ENCODE results near the gene MRGPRG.
"Not testable (repeated sequence)": the region's sequence is repeated elsewhere in the genome, so short reads cannot be mapped to it uniquely, and the experiment has no call there.

- TF ChIP-seq ARID4B (CRISPR knock-in tag; IDR thresholded peaks at IDR 0.05; ENCODE audit: borderline replicate concordance); CREB1 (CRISPR knock-in tag; IDR thresholded peaks at IDR 0.05); NR2C2 (CRISPR knock-in tag; IDR thresholded peaks at IDR 0.05); NR3C1 (CRISPR knock-in tag; conservative IDR thresholded peaks at IDR 0.05; ENCODE audit: low read depth); ZNF232 (CRISPR knock-in tag; IDR thresholded peaks at IDR 0.05); ETV6 (CRISPR knock-in tag; IDR thresholded peaks at IDR 0.05); PREB (CRISPR knock-in tag; IDR thresholded peaks at IDR 0.05; ENCODE audit: borderline replicate concordance): not testable (repeated sequence)
- TF ChIP-seq, protein P1, sequence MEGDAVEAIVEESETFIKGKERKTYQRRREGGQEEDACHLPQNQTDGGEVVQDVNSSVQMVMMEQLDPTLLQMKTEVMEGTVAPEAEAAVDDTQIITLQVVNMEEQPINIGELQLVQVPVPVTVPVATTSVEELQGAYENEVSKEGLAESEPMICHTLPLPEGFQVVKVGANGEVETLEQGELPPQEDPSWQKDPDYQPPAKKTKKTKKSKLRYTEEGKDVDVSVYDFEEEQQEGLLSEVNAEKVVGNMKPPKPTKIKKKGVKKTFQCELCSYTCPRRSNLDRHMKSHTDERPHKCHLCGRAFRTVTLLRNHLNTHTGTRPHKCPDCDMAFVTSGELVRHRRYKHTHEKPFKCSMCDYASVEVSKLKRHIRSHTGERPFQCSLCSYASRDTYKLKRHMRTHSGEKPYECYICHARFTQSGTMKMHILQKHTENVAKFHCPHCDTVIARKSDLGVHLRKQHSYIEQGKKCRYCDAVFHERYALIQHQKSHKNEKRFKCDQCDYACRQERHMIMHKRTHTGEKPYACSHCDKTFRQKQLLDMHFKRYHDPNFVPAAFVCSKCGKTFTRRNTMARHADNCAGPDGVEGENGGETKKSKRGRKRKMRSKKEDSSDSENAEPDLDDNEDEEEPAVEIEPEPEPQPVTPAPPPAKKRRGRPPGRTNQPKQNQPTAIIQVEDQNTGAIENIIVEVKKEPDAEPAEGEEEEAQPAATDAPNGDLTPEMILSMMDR (IDR thresholded peaks at IDR 0.05) = not testable (repeated sequence)
- TF ChIP-seq, protein P2, sequence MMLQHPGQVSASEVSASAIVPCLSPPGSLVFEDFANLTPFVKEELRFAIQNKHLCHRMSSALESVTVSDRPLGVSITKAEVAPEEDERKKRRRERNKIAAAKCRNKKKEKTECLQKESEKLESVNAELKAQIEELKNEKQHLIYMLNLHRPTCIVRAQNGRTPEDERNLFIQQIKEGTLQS (CRISPR knock-in tag; conservative IDR thresholded peaks at IDR 0.05) = not testable (repeated sequence)
These were observed 43.9 kb upstream of the MRGPRG start for GRCh38 chr11:3262548-3262947.
